GM23248 (cell line): ENCODE data around the gene SIGLEC11.

Experiments used
- EZH2 ChIP-seq: fragments of 200-600 bp; sonication (generic); IDR thresholded peaks from 2 replicates; pipeline ENCODE4 v1.6.1; 2018; ENCODE audit warnings: antibody characterized with exemption, mild to moderate bottlenecking; ENCODE audit not compliant: insufficient read depth, poor library complexity, severe bottlenecking
- EZH2phosphoT487 ChIP-seq: fragments of 200-600 bp; sonication (generic); IDR thresholded peaks from 2 replicates; pipeline ENCODE4 v1.6.1; 2018; ENCODE audit warnings: antibody characterized with exemption, moderate library complexity, mild to moderate bottlenecking, low read depth; ENCODE audit not compliant: insufficient read depth

GRCh38 chr19:49950956-49951526 is 9.9 kb downstream of the SIGLEC11 start:
- TF ChIP-seq EZH2phosphoT487 = no peak
- no peak for TF ChIP-seq EZH2
